H1 (cell line): Measurements from ENCODE around the gene ZBTB45.

Experiments
- ASH2L ChIP-seq: fragments of 200-600, 300-600 bp; sonication (generic); IDR thresholded peaks from one replicate; pipeline ENCODE4 v1.7.1; 2017; ENCODE audit warnings: low read length
- CTCF ChIP-seq, 3 experiments: IDR thresholded peaks; 1 replicate in 2 of 3; 2 replicates in 1 of 3; pipeline versions ENCODE4 v1.5.1 to v1.6.1; 2011; ENCODE audit warnings: low read length in 3 of 3, mild to moderate bottlenecking in 3 of 3, inconsistent platforms in 2 of 3, low read depth in 1 of 3, moderate library complexity in 1 of 3; ENCODE audit not compliant: insufficient read depth in 1 of 3; ENCODE audit errors: control extremely low read depth in 1 of 3
- EP300 ChIP-seq, 2 experiments: IDR thresholded peaks; 1 replicate in 1 of 2; 2 replicates in 1 of 2; pipeline ENCODE4 v1.6.1; 2011 to 2012; ENCODE audit warnings: low read depth in 2 of 2, low read length in 2 of 2, mild to moderate bottlenecking in 2 of 2, borderline replicate concordance in 1 of 2, inconsistent platforms in 1 of 2, moderate library complexity in 1 of 2
- JUN ChIP-seq: IDR thresholded peaks from 2 replicates; pipeline ENCODE4 v1.6.1; 2011; ENCODE audit warnings: low read depth, mild to moderate bottlenecking, improper control_type of control experiment, low read length
- JUND ChIP-seq: IDR thresholded peaks from 2 replicates; pipeline ENCODE4 v1.6.1; 2011; ENCODE audit warnings: mild to moderate bottlenecking, improper control_type of control experiment, low read length
- KDM5A ChIP-seq: fragments of 200-600 bp; IDR thresholded peaks from 2 replicates; pipeline ENCODE4 v1.7.1; 2012; ENCODE audit warnings: mild to moderate bottlenecking, low read length, inconsistent platforms, mixed read lengths
- MAX ChIP-seq: IDR thresholded peaks from 2 replicates; pipeline ENCODE4 v1.6.1; 2012; ENCODE audit warnings: inconsistent platforms
- POLR2A ChIP-seq, 2 experiments: IDR thresholded peaks; 1 replicate in 1 of 2; 2 replicates in 1 of 2; pipeline ENCODE4 v1.6.1; 2011; ENCODE audit warnings: low read depth in 2 of 2, low read length in 2 of 2, mild to moderate bottlenecking in 2 of 2; ENCODE audit errors: control extremely low read depth in 1 of 2
- POLR2AphosphoS5 ChIP-seq: IDR thresholded peaks from 2 replicates; pipeline ENCODE4 v1.6.1; 2011; ENCODE audit warnings: low read depth, low read length
- RBBP5 ChIP-seq: IDR thresholded peaks from 2 replicates; pipeline ENCODE4 v1.7.1; 2012; ENCODE audit warnings: low read depth, mild to moderate bottlenecking, inconsistent platforms, low read length, moderate library complexity, borderline replicate concordance
- SAP30 ChIP-seq: fragments of 300-600 bp; sonication (generic); IDR thresholded peaks from 2 replicates; pipeline ENCODE4 v1.7.1; 2012; ENCODE audit warnings: low read length, moderate library complexity, mild to moderate bottlenecking, inconsistent platforms; ENCODE audit not compliant: insufficient read depth, insufficient replicate concordance
- TEAD4 ChIP-seq: IDR thresholded peaks from 2 replicates; pipeline ENCODE4 v1.6.1; 2012; ENCODE audit warnings: low read depth, low read length, inconsistent platforms, mixed read lengths
- USF2 ChIP-seq: IDR thresholded peaks from 2 replicates; pipeline ENCODE4 v1.6.1; 2011; ENCODE audit warnings: low read length, improper control_type of control experiment
- YY1 ChIP-seq: IDR thresholded peaks from 2 replicates; pipeline ENCODE4 v1.6.1; 2011; ENCODE audit warnings: low read depth, mild to moderate bottlenecking, low read length

- no peak for TF ChIP-seq CTCF (IDR thresholded peaks at IDR 0.05; ENCODE audit: control extremely low read depth in 1 of 3, insufficient read depth in 1 of 3, low read depth in 1 of 3, low read length in 3 of 3)
- TF ChIP-seq RBBP5: no peak
- TF ChIP-seq POLR2A (IDR thresholded peaks at IDR 0.05; ENCODE audit: control extremely low read depth in 1 of 2, low read depth in 2 of 2, low read length in 2 of 2): peak; percentile 32 to 87
- TF ChIP-seq POLR2AphosphoS5: peak; percentile 92
- TF ChIP-seq EP300 (IDR thresholded peaks at IDR 0.05; ENCODE audit: borderline replicate concordance in 1 of 2, low read depth in 2 of 2, low read length in 2 of 2): no peak
- TF ChIP-seq YY1: no peak
- no peak for TF ChIP-seq KDM5A
- no peak for TF ChIP-seq USF2
- TF ChIP-seq JUN: no peak
- no peak for TF ChIP-seq TEAD4
- TF ChIP-seq JUND: no peak
- TF ChIP-seq SAP30: no peak
- TF ChIP-seq MAX: no peak
- no peak for TF ChIP-seq ASH2L
Measured at GRCh38 chr19:58551577-58552471, 32.2 kb upstream of the ZBTB45 start.
